Astrocyte (in vitro differentiated cells and primary cell): ENCODE data around the gene BBS9. TPM values are rescaled to one million over a fixed set of nuclear protein-coding genes. Genes with fewer than 3 reads are reported as not detected.

Experiments used
- DNase-seq: peaks from one replicate; pipeline ENCODE4 v3.0.0-alpha.2; 2010; ENCODE audit warnings: low read depth
- FAIRE-seq: peaks from 2 replicates; lab custom pipeline; 2011; peaks lifted over from hg19 to GRCh38; lab: Jason Lieb, UNC
- H2AFZ ChIP-seq: 2 replicates; pipeline ENCODE4 v1.6.0; 2012; ENCODE audit warnings: low read depth, low read length, inconsistent platforms
- H3K27ac ChIP-seq: 2 replicates; pipeline ENCODE4 v1.5.1; 2011; ENCODE audit warnings: low read depth, low read length, inconsistent platforms
- H3K27me3 ChIP-seq: 2 replicates; pipeline ENCODE4 v1.6.0; 2011; ENCODE audit warnings: low read length, inconsistent platforms; ENCODE audit not compliant: insufficient read depth
- H3K36me3 ChIP-seq: 2 replicates; pipeline ENCODE4 v1.5.1; 2011; ENCODE audit warnings: low read length, inconsistent platforms; ENCODE audit not compliant: insufficient read depth
- H3K4me1 ChIP-seq: 2 replicates; pipeline ENCODE4 v1.5.1; 2011; ENCODE audit warnings: low read length, inconsistent platforms; ENCODE audit not compliant: insufficient read depth
- H3K4me2 ChIP-seq: 2 replicates; pipeline ENCODE4 v1.6.0; 2012; ENCODE audit warnings: low read length, inconsistent platforms
- H3K4me3 ChIP-seq: 2 replicates; pipeline ENCODE4 v1.5.1; 2011; ENCODE audit warnings: low read depth, mild to moderate bottlenecking, low read length, inconsistent platforms; ENCODE audit not compliant: insufficient read depth
- H3K79me2 ChIP-seq: 2 replicates; pipeline ENCODE4 v1.6.0; 2012; ENCODE audit warnings: mild to moderate bottlenecking, low read length, inconsistent platforms; ENCODE audit not compliant: insufficient read depth
- H3K9ac ChIP-seq: 2 replicates; pipeline ENCODE4 v1.6.0; 2012; ENCODE audit warnings: mild to moderate bottlenecking, low read length, inconsistent platforms
- H3K9me3 ChIP-seq: 2 replicates; pipeline ENCODE4 v1.5.1; 2012; ENCODE audit warnings: low read depth, mild to moderate bottlenecking, low read length, inconsistent platforms; ENCODE audit not compliant: insufficient read depth
- H4K20me1 ChIP-seq: 2 replicates; pipeline ENCODE4 v1.6.0; 2012; ENCODE audit warnings: low read length, inconsistent platforms; ENCODE audit not compliant: insufficient read depth
- H3K27ac Mint-ChIP-seq: one replicate; pipeline ENCODE4 v1.8.0; 2021; ENCODE audit warnings: mild to moderate bottlenecking, mixed read lengths; ENCODE audit not compliant: unreplicated experiment
- H3K27me3 Mint-ChIP-seq: one replicate; pipeline ENCODE4 v1.8.0; 2021; ENCODE audit warnings: low read depth, mixed read lengths; ENCODE audit not compliant: unreplicated experiment
- H3K36me3 Mint-ChIP-seq: one replicate; pipeline ENCODE4 v1.8.0; 2021; ENCODE audit warnings: low read depth, mixed read lengths; ENCODE audit not compliant: unreplicated experiment
- H3K4me1 Mint-ChIP-seq: one replicate; pipeline ENCODE4 v1.8.0; 2021; ENCODE audit warnings: low read depth, mixed read lengths; ENCODE audit not compliant: unreplicated experiment
- H3K4me3 Mint-ChIP-seq: one replicate; pipeline ENCODE4 v1.8.0; 2021; ENCODE audit warnings: mild to moderate bottlenecking, moderate library complexity, mixed read lengths; ENCODE audit not compliant: unreplicated experiment
- H3K9me3 Mint-ChIP-seq: one replicate; pipeline ENCODE4 v1.8.0; 2021; ENCODE audit warnings: mild to moderate bottlenecking, mixed read lengths; ENCODE audit not compliant: unreplicated experiment
- EZH2 ChIP-seq: IDR thresholded peaks from 2 replicates; pipeline ENCODE4 v1.6.1; 2012; ENCODE audit warnings: mild to moderate bottlenecking, low read length, inconsistent platforms; ENCODE audit not compliant: insufficient read depth
- total RNA-seq: library from RNA; stranded (reverse); gene quantifications from 2 replicates; pipeline ENCODE4 v1.2.1, GENCODE V29; 2021
- TF ChIP-seq, protein P1 (sequence below): IDR thresholded peaks from 2 replicates; pipeline ENCODE4 v1.5.1; 2011; ENCODE audit warnings: low read depth, mild to moderate bottlenecking, inconsistent platforms, low read length, moderate library complexity; ENCODE audit not compliant: insufficient read depth

BBS9 gene
- total RNA-seq, 1 donor from 2014 or later: 25.1 TPM

DNA sequence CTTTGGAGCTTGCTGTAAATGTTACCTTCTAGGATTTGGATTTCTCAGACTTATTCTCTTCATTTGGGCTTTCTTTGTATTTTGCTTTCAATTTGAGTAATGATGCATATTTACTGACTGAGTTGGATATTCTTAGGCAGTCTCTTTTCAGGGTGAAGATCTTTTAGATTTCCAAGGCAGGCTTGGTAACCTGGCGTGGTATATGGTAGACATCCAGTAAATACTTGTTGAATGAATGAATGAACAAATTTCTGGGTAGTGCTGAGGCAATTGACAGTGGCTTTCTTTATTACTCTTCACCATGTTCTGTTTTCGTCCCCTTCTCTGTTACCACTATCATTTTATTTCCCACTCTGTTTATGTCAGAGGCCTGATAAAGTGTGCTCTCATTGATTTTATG lies 27.1 kb downstream of the BBS9 start:
- Histone ChIP-seq H3K36me3 (no peaks in the 10 kb centered on the region), H3K27me3 (no peaks in the 10 kb centered on the region), H3K79me2 (no peaks in the 10 kb centered on the region), H3K9me3 (no peaks in the 10 kb centered on the region), H3K9ac (no peak overlapping the region), H3K4me1 (no peaks in the 10 kb centered on the region), H4K20me1 (no peaks in the 10 kb centered on the region), H3K27ac (no peak overlapping the region), H2AFZ (no peak overlapping the region), H3K4me2 (no peak overlapping the region), H3K4me3 (no peak overlapping the region)
- no peaks in the 10 kb centered on the region for H3K9me3 Mint-ChIP-seq
- DNase-seq (no peak), FAIRE-seq (no peak)
- no peak overlapping the region for H3K27ac Mint-ChIP-seq
- H3K4me3 Mint-ChIP-seq: no peak overlapping the region
- peaks cover 4% of the 10 kb centered on the region for H3K36me3 Mint-ChIP-seq
- TF ChIP-seq, protein P1, sequence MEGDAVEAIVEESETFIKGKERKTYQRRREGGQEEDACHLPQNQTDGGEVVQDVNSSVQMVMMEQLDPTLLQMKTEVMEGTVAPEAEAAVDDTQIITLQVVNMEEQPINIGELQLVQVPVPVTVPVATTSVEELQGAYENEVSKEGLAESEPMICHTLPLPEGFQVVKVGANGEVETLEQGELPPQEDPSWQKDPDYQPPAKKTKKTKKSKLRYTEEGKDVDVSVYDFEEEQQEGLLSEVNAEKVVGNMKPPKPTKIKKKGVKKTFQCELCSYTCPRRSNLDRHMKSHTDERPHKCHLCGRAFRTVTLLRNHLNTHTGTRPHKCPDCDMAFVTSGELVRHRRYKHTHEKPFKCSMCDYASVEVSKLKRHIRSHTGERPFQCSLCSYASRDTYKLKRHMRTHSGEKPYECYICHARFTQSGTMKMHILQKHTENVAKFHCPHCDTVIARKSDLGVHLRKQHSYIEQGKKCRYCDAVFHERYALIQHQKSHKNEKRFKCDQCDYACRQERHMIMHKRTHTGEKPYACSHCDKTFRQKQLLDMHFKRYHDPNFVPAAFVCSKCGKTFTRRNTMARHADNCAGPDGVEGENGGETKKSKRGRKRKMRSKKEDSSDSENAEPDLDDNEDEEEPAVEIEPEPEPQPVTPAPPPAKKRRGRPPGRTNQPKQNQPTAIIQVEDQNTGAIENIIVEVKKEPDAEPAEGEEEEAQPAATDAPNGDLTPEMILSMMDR: no peak
- no peak for TF ChIP-seq EZH2
- H3K4me1 Mint-ChIP-seq: peaks cover 10% of the 10 kb centered on the region
- H3K27me3 Mint-ChIP-seq: no peaks in the 10 kb centered on the region

DNA sequence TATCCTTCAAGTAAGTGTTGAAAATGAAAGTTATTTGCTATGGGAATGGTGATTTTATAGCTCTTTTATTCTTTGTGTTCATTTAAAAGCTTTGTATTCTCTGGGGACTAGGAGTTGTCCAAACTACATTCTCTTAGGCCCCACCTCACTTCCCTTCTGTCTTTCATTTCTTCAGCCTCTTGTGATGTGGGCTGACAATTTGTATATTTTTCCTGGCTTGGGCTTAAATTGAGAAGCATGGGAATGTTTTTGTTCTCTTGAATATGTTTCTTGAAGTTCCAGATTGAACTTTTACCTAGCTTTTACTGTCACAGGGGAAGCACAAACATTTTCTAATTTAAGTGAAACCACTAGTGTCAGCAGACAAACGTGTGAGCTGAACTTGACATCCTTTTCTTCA lies 27.9 kb downstream of the BBS9 start:
- no peaks in the 10 kb centered on the region for H3K27me3 ChIP-seq
- H3K27ac ChIP-seq: no peak overlapping the region

DNA sequence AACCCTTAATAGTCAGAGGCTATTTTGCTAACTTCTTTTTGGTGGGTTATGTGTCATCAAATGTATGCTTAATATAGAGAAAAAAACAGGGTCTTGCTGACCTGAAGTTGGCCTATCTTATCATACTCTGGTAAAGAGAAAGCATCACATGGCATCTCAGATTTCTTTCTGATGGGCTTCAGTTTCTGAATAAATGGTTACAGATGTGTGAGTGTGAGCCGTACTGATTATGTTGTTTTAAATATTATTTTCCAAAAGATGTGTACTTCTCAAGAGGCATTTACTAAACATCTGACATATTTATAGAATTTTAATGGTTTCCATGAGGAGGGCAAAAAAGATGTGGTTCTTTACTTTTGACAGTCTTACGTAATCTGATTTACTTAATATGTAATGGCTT lies 28.4 kb downstream of the BBS9 start:
- no peaks in the 10 kb centered on the region for H3K36me3 ChIP-seq
- Mint-ChIP-seq H3K4me3 (no peak overlapping the region), H3K9me3 (peaks cover 6% of the 10 kb centered on the region), H3K36me3 (peaks cover 12% of the 10 kb centered on the region), H3K27me3 (no peaks in the 10 kb centered on the region), H3K4me1 (peaks cover 10% of the 10 kb centered on the region), H3K27ac (no peak overlapping the region)
- H3K9ac ChIP-seq: no peak overlapping the region
- FAIRE-seq (no peak), DNase-seq (peak; percentile 5)
- H3K9me3 ChIP-seq: no peaks in the 10 kb centered on the region
- H2AFZ ChIP-seq: no peak overlapping the region
- no peaks in the 10 kb centered on the region for H3K27me3 ChIP-seq
- no peaks in the 10 kb centered on the region for H3K79me2 ChIP-seq
- H3K4me2 ChIP-seq: no peak overlapping the region
- no peaks in the 10 kb centered on the region for H3K4me1 ChIP-seq
- TF ChIP-seq, protein P1: no peak
- no peak for TF ChIP-seq EZH2
- no peaks in the 10 kb centered on the region for H4K20me1 ChIP-seq
- H3K4me3 ChIP-seq: no peak overlapping the region
- H3K27ac ChIP-seq: no peak overlapping the region

More for the DNA sequence above, 27.9 kb downstream of the BBS9 start:
- Histone ChIP-seq H3K4me3 (no peak overlapping the region), H3K9ac (no peak overlapping the region), H3K4me1 (no peaks in the 10 kb centered on the region), H4K20me1 (no peaks in the 10 kb centered on the region), H2AFZ (no peak overlapping the region), H3K79me2 (no peaks in the 10 kb centered on the region), H3K36me3 (no peaks in the 10 kb centered on the region), H3K9me3 (no peaks in the 10 kb centered on the region), H3K4me2 (no peak overlapping the region)
- Mint-ChIP-seq H3K4me1 (peaks cover 10% of the 10 kb centered on the region), H3K27me3 (no peaks in the 10 kb centered on the region), H3K4me3 (no peak overlapping the region), H3K36me3 (peaks cover 10% of the 10 kb centered on the region), H3K9me3 (peaks cover 6% of the 10 kb centered on the region), H3K27ac (no peak overlapping the region)
- TF ChIP-seq, protein P1: no peak
- no peak for TF ChIP-seq EZH2
- peak; percentile 20 for FAIRE-seq
- DNase-seq: peak; percentile 7
